NCI-H1436 treated with DMSO at 0.1 percent for 48 hours (cell line): Measurements from ENCODE around the gene FOXE3.

Experiments
- DNase-seq: peaks from one replicate; lab custom pipeline; 2025; lab: John Stamatoyannopoulos, UW

Gene FOXE3

DNA sequence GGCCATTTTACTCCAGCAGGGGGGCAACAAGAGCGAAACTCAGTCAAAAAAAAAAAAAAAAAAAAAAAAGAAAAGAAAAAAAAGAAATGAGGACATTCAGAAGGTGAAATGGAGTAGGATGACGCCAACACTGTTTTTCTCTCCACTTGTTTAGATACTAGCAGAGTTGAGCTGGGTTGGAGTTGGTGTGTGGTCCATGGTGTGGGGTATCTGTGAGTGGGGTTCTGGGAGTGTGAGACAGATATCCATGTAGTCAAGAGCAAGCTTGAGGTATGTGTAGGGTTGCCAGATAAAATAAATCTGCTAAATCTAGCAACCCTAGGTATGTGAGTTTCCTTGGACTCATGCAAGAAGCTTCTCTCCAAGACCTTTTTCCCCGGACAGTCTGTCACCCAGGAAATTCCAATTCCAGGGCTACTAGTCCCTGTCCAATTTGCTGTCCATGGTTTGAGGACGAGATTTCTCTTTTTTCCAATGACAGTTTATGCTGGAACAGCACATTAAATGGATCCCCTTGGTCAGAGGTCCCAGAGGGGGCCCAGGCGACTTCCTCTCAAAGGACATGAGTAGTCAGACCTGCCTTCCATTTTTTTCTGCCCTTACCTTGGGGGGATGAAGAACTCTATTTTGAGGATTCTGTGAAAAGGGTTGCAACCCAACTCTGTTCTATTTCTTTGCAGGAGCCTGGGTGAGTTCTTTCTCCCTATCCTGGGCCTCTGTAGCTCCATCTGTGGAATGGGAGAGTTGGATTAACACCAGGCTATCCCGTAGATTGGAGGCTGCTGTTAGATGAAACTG, 19.6 kb downstream of the FOXE3 start:
- DNase-seq: no peak

- no peak for DNase-seq
These were observed 20.4 kb downstream of the FOXE3 start for GRCh38 chr1:47436304-47436978.

GRCh38 chr1:47436979-47437446, 20.9 kb downstream of the FOXE3 start:
- no peak for DNase-seq

GRCh38 chr1:47437447-47438164, 21.5 kb downstream of the FOXE3 start, which contains the start of gene FOXD2:
FOXD2 (plus strand) TSS chr1:47438044; CDS start chr1:47438136, 92 bp downstream.
- DNase-seq: no peak

GRCh38 chr1:47438165-47439016, 22.3 kb downstream of the FOXE3 start:
- DNase-seq: no peak

- no peak for DNase-seq
These were observed 23.1 kb downstream of the FOXE3 start for GRCh38 chr1:47439017-47439818.

GRCh38 chr1:47439819-47440598, 23.9 kb downstream of the FOXE3 start:
- DNase-seq: no peak

GRCh38 chr1:47440599-47441081, 24.6 kb downstream of the FOXE3 start:
- no peak for DNase-seq

DNA sequence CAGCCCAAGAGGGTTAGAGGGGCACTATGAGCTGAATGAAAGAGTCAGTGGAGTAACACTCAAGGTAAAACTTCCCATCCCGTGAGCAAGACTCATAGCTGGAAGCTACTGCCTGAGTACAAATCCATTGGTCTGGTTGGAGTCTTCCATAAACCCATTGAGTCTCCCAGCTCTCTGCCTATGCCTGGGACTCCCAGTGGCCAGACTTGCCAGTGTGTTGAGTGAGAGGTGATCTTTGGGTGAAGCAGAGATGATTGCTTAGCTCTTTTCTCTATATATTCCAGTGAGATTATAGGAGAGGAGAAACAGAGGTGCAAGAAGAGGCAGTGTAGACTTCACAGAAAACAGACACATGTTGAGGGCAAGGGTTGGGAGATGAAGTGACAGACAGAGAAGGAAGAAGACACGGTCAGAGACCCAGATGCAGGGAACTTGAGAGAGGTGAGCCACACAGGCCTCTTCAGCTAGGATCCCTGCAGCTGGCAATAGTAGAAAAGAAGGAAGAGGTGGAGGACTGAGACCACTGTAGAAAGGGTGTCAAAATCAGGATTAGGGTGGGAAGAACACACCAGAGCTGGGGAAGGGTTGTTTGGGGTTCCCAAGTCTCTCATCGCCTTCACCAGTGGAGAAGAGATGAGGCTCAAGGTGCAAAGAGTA, 25.5 kb downstream of the FOXE3 start:
- no peak for DNase-seq

- no peak for DNase-seq
These were observed 26.1 kb downstream of the FOXE3 start for GRCh38 chr1:47442202-47442601.

GRCh38 chr1:47442842-47443529, 26.9 kb downstream of the FOXE3 start:
- DNase-seq: no peak

GRCh38 chr1:47443530-47444296, 27.6 kb downstream of the FOXE3 start:
- no peak for DNase-seq

GRCh38 chr1:47444297-47444561, 28.1 kb downstream of the FOXE3 start:
- DNase-seq: no peak

DNA sequence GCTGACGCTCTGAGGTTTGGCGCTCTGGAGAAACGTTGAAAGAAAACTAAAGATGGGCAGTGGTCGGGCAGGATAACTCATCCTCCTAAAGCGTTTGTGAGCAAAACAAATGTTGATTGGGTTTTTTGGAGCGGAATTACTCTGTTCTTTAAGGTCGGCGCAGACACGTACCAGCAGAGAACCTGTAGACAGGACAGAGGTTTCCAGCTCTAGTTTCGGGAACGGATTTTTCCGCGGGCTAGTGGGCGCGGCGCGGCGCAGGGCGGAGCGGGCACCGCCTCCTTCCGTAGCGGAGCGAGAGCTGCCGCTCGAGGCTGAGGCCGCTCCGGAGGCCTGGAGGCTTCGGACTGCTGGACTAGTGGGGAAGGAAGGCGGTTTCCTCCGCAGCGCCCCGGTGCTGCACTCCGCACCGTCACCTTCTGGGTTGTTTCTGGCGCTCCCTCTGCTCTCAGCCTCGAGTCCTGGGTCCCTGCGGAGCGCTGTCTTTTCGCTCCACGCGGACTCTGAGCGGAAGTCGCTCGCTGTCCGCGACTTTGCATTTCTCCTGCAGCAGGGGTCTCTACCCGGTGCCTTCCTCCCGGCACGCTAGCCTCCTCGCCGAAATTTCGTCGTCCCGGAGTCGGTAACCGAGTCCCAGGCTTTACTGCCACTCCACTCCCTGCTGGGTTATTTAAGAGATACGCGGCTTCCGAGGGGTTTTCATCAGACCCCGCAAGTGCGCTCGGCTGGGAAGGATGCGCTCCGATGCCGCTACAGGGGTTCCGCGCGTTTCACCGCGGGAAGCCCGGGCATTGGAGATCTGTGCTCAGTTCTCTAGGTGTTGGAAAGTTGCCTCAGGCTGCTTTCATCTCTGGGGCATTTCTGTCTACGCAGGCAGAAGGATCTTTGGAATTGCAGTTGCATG, 28.7 kb downstream of the FOXE3 start:
- no peak for DNase-seq

DNA sequence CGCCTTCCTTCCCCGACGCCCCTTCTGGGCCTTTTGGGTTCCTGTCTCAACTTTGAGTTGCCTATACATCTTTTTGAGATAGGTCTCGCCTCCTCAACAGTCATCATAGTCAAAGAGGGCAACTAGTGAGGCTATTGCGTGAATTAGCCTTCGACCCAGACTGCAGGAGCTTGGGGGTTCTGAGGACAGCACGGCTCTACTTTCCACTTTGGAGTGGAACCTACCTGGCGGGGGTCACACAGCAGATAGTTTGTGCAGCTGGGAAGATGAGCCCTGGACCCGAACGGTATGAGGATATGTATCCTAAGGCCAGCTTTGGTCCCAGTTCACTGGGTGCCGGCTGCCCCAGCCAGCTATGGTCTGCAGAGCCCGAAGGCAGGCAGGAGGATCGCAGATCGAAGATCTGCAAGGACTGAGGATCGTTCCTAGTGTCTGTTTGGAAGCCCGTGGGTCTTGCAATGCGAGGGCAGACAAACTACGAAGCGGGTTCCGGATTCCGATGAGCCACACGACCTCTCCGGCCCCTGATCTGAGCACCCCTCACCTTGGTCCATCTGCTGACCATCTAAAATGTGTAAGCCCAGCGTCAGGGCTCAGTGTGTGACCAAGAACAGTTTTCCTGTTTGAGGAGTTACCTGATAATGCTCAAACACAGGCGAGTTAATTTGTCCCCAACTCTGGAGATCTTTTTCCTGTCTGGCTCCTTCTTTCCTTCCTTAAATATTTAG, 29.9 kb downstream of the FOXE3 start:
- DNase-seq: no peak

- DNase-seq: no peak
These were observed 32.6 kb downstream of the FOXE3 start for GRCh38 chr1:47448462-47449222.
